Activated naive CD8-positive, alpha-beta T cell treated with anti-CD3 and anti-CD28 coated beads, Interleukin-2, amount 10 ng/mL, durations not matched to agents 7 days and 5 days (primary cell): ENCODE measurements around the gene VPS39. TPM values are rescaled to one million over a fixed set of nuclear protein-coding genes. Genes with fewer than 3 reads are reported as not detected.
"Not testable (repeated sequence)": the region's sequence is repeated elsewhere in the genome, so short reads cannot be mapped to it uniquely, and the experiment has no call there.

ENCODE experiments used
- ATAC-seq: fragments of 150-1000 bp; cut with Tn5 transposase; one replicate; pipeline ENCODE4 v1.10.0; 2021; ENCODE audit warnings: low read depth, moderate library complexity
- POLR2A ChIA-PET: fragments of 350-600 bp; sonication (Branson Sonifier 250); formaldehyde crosslinking; loops from one replicate; lab custom pipeline; 2021; ENCODE audit warnings: antibody characterized with exemption; lab: Charles Lee
- DNase-seq: peaks from one replicate; pipeline ENCODE4 v3.0.0; 2021
- H3K27ac Mint-ChIP-seq: one replicate; pipeline ENCODE4 v1.8.0; 2022; ENCODE audit warnings: mild to moderate bottlenecking, mixed read lengths
- H3K27me3 Mint-ChIP-seq: one replicate; pipeline ENCODE4 v1.8.0; 2022; ENCODE audit warnings: mild to moderate bottlenecking, moderate library complexity, mixed read lengths
- H3K36me3 Mint-ChIP-seq: one replicate; pipeline ENCODE4 v1.8.0; 2021; ENCODE audit warnings: mild to moderate bottlenecking, mixed read lengths
- H3K4me1 Mint-ChIP-seq: one replicate; pipeline ENCODE4 v1.8.0; 2021; ENCODE audit warnings: mixed read lengths
- H3K4me3 Mint-ChIP-seq: one replicate; pipeline ENCODE4 v1.8.0; 2022; ENCODE audit warnings: mild to moderate bottlenecking, moderate library complexity, mixed read lengths
- H3K9me3 Mint-ChIP-seq: one replicate; pipeline ENCODE4 v1.8.0; 2021; ENCODE audit warnings: mixed read lengths
- total RNA-seq, 2 experiments: library from RNA; stranded (reverse); gene quantifications; one replicate each; pipeline ENCODE4 v1.2.3, GENCODE V29; 2021

VPS39 gene
- total RNA-seq: 10 to 100 TPM; 88.8 to 91.7 TPM

- no peaks in the 10 kb centered on the region for H3K9me3 Mint-ChIP-seq
- peak; percentile 97 for ATAC-seq
- POLR2A ChIA-PET: interaction anchor here (0.7 to 1.9 kb wide), 10 partner anchors 10 to 340 kb away, joined by 3 to 9 read pairs (median 4); partner anchors contain the start of genes GANC, HAUS2, LRRC57 and SNAP23
- peaks cover 7% of the 10 kb centered on the region for H3K36me3 Mint-ChIP-seq
- H3K27ac Mint-ChIP-seq: peak within 1 kb of the TSS; percentile 96
- peaks cover 23% of the 10 kb centered on the region for H3K4me1 Mint-ChIP-seq
- no peaks in the 10 kb centered on the region for H3K27me3 Mint-ChIP-seq
- H3K4me3 Mint-ChIP-seq: peak within 1 kb of the TSS; percentile 96
- DNase-seq: peak; percentile 83
These were observed at the start of gene VPS39 for GRCh38 chr15:42207674-42208579. Gene VPS39 (minus strand): TSS chr15:42208304. CDS start chr15:42208153, 151 bp downstream.

- Mint-ChIP-seq H3K4me3 (no peak overlapping the region), H3K4me1 (no peaks in the 10 kb centered on the region), H3K36me3 (peaks cover 72% of the 10 kb centered on the region), H3K27me3 (no peaks in the 10 kb centered on the region), H3K9me3 (peaks cover 24% of the 10 kb centered on the region), H3K27ac (no peak overlapping the region)
- POLR2A ChIA-PET: interaction anchor here (1.9 kb wide), 1 partner anchor 20 kb away, joined by 5 read pairs; the partner anchor contains the start of genes GANC and TMEM87A
- ATAC-seq (no peak), DNase-seq (no peak)
These were observed 45.2 kb upstream of the VPS39 start for GRCh38 chr15:42253300-42253699.

GRCh38 chr15:42240823-42241222 lies 32.7 kb upstream of the VPS39 start:
- peaks cover 17% of the 10 kb centered on the region for H3K4me1 Mint-ChIP-seq

GRCh38 chr15:42239528-42240182 lies 31.6 kb upstream of the VPS39 start:
- H3K27ac Mint-ChIP-seq: no peak overlapping the region
- no peaks in the 10 kb centered on the region for H3K9me3 Mint-ChIP-seq
- no peak overlapping the region for H3K4me3 Mint-ChIP-seq
- POLR2A ChIA-PET: no interaction called here
- H3K27me3 Mint-ChIP-seq: no peaks in the 10 kb centered on the region
- H3K4me1 Mint-ChIP-seq: peaks cover 17% of the 10 kb centered on the region
- ATAC-seq (no peak), DNase-seq (no peak)
- H3K36me3 Mint-ChIP-seq: peaks cover 39% of the 10 kb centered on the region

More at GRCh38 chr15:42240823-42241222, 32.7 kb upstream of the VPS39 start:
- POLR2A ChIA-PET: interaction anchor here (0.6 kb wide), 1 partner anchor 199 kb away, joined by 3 read pairs; no protein-coding TSS in a partner anchor
- DNase-seq (no peak), ATAC-seq (no peak)
- H3K9me3 Mint-ChIP-seq: no peaks in the 10 kb centered on the region
- H3K36me3 Mint-ChIP-seq: peaks cover 36% of the 10 kb centered on the region
- H3K4me3 Mint-ChIP-seq: no peak overlapping the region
- no peak overlapping the region for H3K27ac Mint-ChIP-seq
- no peaks in the 10 kb centered on the region for H3K27me3 Mint-ChIP-seq

- DNase-seq (no peak), ATAC-seq (no peak)
- Mint-ChIP-seq H3K4me3 (no peak overlapping the region), H3K27ac (no peak overlapping the region), H3K9me3 (no peaks in the 10 kb centered on the region), H3K4me1 (peaks cover 2% of the 10 kb centered on the region), H3K36me3 (peaks cover 20% of the 10 kb centered on the region), H3K27me3 (no peaks in the 10 kb centered on the region)
- POLR2A ChIA-PET: no interaction called here
These were observed 25.0 kb upstream of the VPS39 start for GRCh38 chr15:42233107-42233506.

GRCh38 chr15:42232606-42233005 lies 24.5 kb upstream of the VPS39 start:
- no peak overlapping the region for H3K27ac Mint-ChIP-seq
- H3K4me1 Mint-ChIP-seq: peaks cover 2% of the 10 kb centered on the region
- ATAC-seq (no peak), DNase-seq (no peak)
- H3K36me3 Mint-ChIP-seq: peaks cover 22% of the 10 kb centered on the region
- no peak overlapping the region for H3K4me3 Mint-ChIP-seq
- POLR2A ChIA-PET: interaction anchor here (0.6 kb wide), 1 partner anchor 24 kb away, joined by 3 read pairs; no protein-coding TSS in a partner anchor
- H3K9me3 Mint-ChIP-seq: no peaks in the 10 kb centered on the region
- no peaks in the 10 kb centered on the region for H3K27me3 Mint-ChIP-seq

GRCh38 chr15:42231088-42231487 lies 23.0 kb upstream of the VPS39 start:
- Mint-ChIP-seq H3K4me1 (peaks cover 2% of the 10 kb centered on the region), H3K9me3 (no peaks in the 10 kb centered on the region), H3K4me3 (no peak overlapping the region), H3K27ac (no peak overlapping the region), H3K36me3 (peaks cover 17% of the 10 kb centered on the region), H3K27me3 (no peaks in the 10 kb centered on the region)
- no peak for DNase-seq
- POLR2A ChIA-PET: no interaction called here
- no peak for ATAC-seq

- not testable (repeated sequence) for H3K36me3 Mint-ChIP-seq
These were observed 20.9 kb upstream of the VPS39 start for GRCh38 chr15:42228981-42229380.

GRCh38 chr15:42228036-42228435 lies 19.9 kb upstream of the VPS39 start:
- ATAC-seq: no peak
- POLR2A ChIA-PET: no interaction called here
- peaks cover 10% of the 10 kb centered on the region for H3K36me3 Mint-ChIP-seq
- H3K4me3 Mint-ChIP-seq: no peak overlapping the region
- no peak overlapping the region for H3K27ac Mint-ChIP-seq
- no peaks in the 10 kb centered on the region for H3K9me3 Mint-ChIP-seq
- DNase-seq: no peak
- H3K27me3 Mint-ChIP-seq: no peaks in the 10 kb centered on the region
- peaks cover 2% of the 10 kb centered on the region for H3K4me1 Mint-ChIP-seq

More at GRCh38 chr15:42228981-42229380, 20.9 kb upstream of the VPS39 start:
- H3K4me1 Mint-ChIP-seq, H3K27me3 Mint-ChIP-seq, H3K9me3 Mint-ChIP-seq, H3K4me3 Mint-ChIP-seq, H3K27ac Mint-ChIP-seq, DNase-seq, ATAC-seq, POLR2A ChIA-PET: not testable (repeated sequence)

GRCh38 chr15:42226648-42227047 lies 18.5 kb upstream of the VPS39 start:
- no peak for ATAC-seq
- Mint-ChIP-seq H3K27ac (no peak overlapping the region), H3K9me3 (no peaks in the 10 kb centered on the region), H3K4me1 (peaks cover 2% of the 10 kb centered on the region), H3K36me3 (peaks cover 8% of the 10 kb centered on the region), H3K27me3 (no peaks in the 10 kb centered on the region), H3K4me3 (no peak overlapping the region)
- POLR2A ChIA-PET: interaction anchor here (0.6 to 0.7 kb wide), 2 partner anchors 35 to 504 kb away, joined by 3 to 4 read pairs; no protein-coding TSS in a partner anchor
- DNase-seq: no peak

GRCh38 chr15:42220216-42220615 lies 12.1 kb upstream of the VPS39 start:
- ATAC-seq: no peak
- Mint-ChIP-seq H3K4me3 (no peak overlapping the region), H3K27ac (no peak overlapping the region), H3K27me3 (no peaks in the 10 kb centered on the region), H3K36me3 (peaks cover 10% of the 10 kb centered on the region), H3K4me1 (no peaks in the 10 kb centered on the region), H3K9me3 (no peaks in the 10 kb centered on the region)
- DNase-seq: no peak
- POLR2A ChIA-PET: no interaction called here

- no peak overlapping the region for H3K27ac Mint-ChIP-seq
- no peak overlapping the region for H3K4me3 Mint-ChIP-seq
- no peaks in the 10 kb centered on the region for H3K4me1 Mint-ChIP-seq
- POLR2A ChIA-PET: no interaction called here
- ATAC-seq (no peak), DNase-seq (no peak)
- no peaks in the 10 kb centered on the region for H3K9me3 Mint-ChIP-seq
- peaks cover 10% of the 10 kb centered on the region for H3K36me3 Mint-ChIP-seq
- no peaks in the 10 kb centered on the region for H3K27me3 Mint-ChIP-seq
These were observed 11.0 kb upstream of the VPS39 start for GRCh38 chr15:42218953-42219592.

GRCh38 chr15:42217568-42217967 lies 9.5 kb upstream of the VPS39 start:
- no peak for ATAC-seq
- Mint-ChIP-seq H3K27ac (no peak overlapping the region), H3K4me3 (no peak overlapping the region)

More at GRCh38 chr15:42217568-42217967, 9.5 kb upstream of the VPS39 start:
- POLR2A ChIA-PET: no interaction called here
- DNase-seq: no peak
- no peaks in the 10 kb centered on the region for H3K4me1 Mint-ChIP-seq
- no peaks in the 10 kb centered on the region for H3K27me3 Mint-ChIP-seq
- no peaks in the 10 kb centered on the region for H3K9me3 Mint-ChIP-seq
- H3K36me3 Mint-ChIP-seq: peaks cover 10% of the 10 kb centered on the region
